Hematopoietic multipotent progenitor cell treated with erythropoietin and hydrocortisone succinate and interleukin-3 and kit ligand, for 8 days (in vitro differentiated cells): Measurements from ENCODE around the gene NGB.
"Not testable (repeated sequence)": the region's sequence is repeated elsewhere in the genome, so short reads cannot be mapped to it uniquely, and the experiment has no call there.

ENCODE experiments used
- DNase-seq: peaks from one replicate; pipeline ENCODE4 v3.0.0-alpha.2; 2015

NGB gene

GRCh38 chr14:77271113-77271710, at the start of gene NGB:
Gene NGB, minus strand, starts transcription at chr14:77271206. Its CDS starts 269 bp downstream, at chr14:77270937.
- DNase-seq, result no peak

- DNase-seq, result peak; percentile 91
Measured at GRCh38 chr14:77320238-77320935, 49.4 kb upstream of the NGB start, which contains the start of gene POMT2. Gene POMT2, minus strand, starts transcription at chr14:77320883. Its CDS starts 202 bp downstream, at chr14:77320681.

- no peak for DNase-seq
Measured at GRCh38 chr14:77319422-77319821, 48.4 kb upstream of the NGB start.

- not testable (repeated sequence) for DNase-seq
Measured at GRCh38 chr14:77318756-77319155, 47.8 kb upstream of the NGB start.

- DNase-seq, result no peak
Measured at GRCh38 chr14:77318006-77318553, 47.1 kb upstream of the NGB start.

- no peak for DNase-seq
Measured at GRCh38 chr14:77316872-77317301, 45.9 kb upstream of the NGB start.

- DNase-seq, result no peak
Measured at GRCh38 chr14:77316195-77316505, 45.1 kb upstream of the NGB start.

- DNase-seq, result no peak
Measured at GRCh38 chr14:77314539-77315457, 43.8 kb upstream of the NGB start.

- DNase-seq, result no peak
Measured at GRCh38 chr14:77314043-77314442, 43.0 kb upstream of the NGB start.

- DNase-seq, result peak; percentile 71
Measured at GRCh38 chr14:77313371-77313770, 42.4 kb upstream of the NGB start.

- no peak for DNase-seq
Measured at GRCh38 chr14:77311217-77311616, 40.2 kb upstream of the NGB start.

GRCh38 chr14:77310026-77310425, 39.0 kb upstream of the NGB start:
- no peak for DNase-seq

GRCh38 chr14:77309131-77309530, 38.1 kb upstream of the NGB start:
- no peak for DNase-seq

GRCh38 chr14:77306851-77307496, 36.0 kb upstream of the NGB start:
- DNase-seq, result no peak

GRCh38 chr14:77306416-77306815, 35.4 kb upstream of the NGB start:
- DNase-seq, result no peak

GRCh38 chr14:77305696-77306095, 34.7 kb upstream of the NGB start:
- no peak for DNase-seq

- no peak for DNase-seq
Measured at GRCh38 chr14:77303417-77304156, 32.6 kb upstream of the NGB start.

GRCh38 chr14:77302926-77303325, 31.9 kb upstream of the NGB start:
- no peak for DNase-seq

GRCh38 chr14:77301103-77301502, 30.1 kb upstream of the NGB start:
- peak; percentile 81 for DNase-seq

GRCh38 chr14:77299771-77300170, 28.8 kb upstream of the NGB start:
- no peak for DNase-seq

GRCh38 chr14:77296906-77297305, 25.9 kb upstream of the NGB start:
- no peak for DNase-seq

- no peak for DNase-seq
Measured at GRCh38 chr14:77296155-77296554, 25.1 kb upstream of the NGB start.
